Choroid plexus epithelial cell (primary cell): Measurements from ENCODE around the gene STK31.
A peak's percentile ranks its signal among the peaks of the same experiment; 100 is the strongest.
"Not testable (repeated sequence)": the region's sequence is repeated elsewhere in the genome, so short reads cannot be mapped to it uniquely, and the experiment has no call there.

Experiments used
- DNase-seq: peaks from one replicate; pipeline ENCODE4 v3.0.0-alpha.2; 2010; ENCODE audit warnings: low read depth
- H3K4me3 ChIP-seq: 2 replicates; pipeline ENCODE4 v1.5.1; 2011; ENCODE audit warnings: low read depth, mild to moderate bottlenecking, control low read depth, low read length, moderate library complexity
- TF ChIP-seq, protein P1 (sequence below): conservative IDR thresholded peaks from 2 replicates; pipeline ENCODE4 v1.5.1; 2011; ENCODE audit warnings: low read depth, mild to moderate bottlenecking, control low read depth, inconsistent platforms, low read length, moderate library complexity

STK31 gene

DNA sequence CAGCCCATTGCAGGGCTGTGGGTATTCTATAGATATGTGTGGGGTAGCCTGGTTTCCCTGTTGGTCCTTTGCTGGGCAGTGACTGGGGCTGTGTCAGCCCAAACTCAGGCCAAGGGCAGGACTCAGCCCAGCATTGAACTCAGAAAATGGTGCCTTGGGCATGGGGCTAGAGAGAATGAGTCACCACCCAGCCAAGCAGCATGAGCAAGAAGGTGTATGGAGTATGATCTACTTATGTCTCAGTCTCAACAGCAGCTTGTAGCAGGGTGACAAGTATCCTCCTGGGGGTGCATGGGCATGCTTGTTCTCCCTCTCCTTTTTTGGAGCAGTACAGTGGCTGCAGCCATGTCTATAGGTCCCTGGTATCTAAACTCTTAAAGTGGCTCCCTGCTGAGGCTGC lies 32.0 kb downstream of the STK31 start:
- TF ChIP-seq, protein P1, sequence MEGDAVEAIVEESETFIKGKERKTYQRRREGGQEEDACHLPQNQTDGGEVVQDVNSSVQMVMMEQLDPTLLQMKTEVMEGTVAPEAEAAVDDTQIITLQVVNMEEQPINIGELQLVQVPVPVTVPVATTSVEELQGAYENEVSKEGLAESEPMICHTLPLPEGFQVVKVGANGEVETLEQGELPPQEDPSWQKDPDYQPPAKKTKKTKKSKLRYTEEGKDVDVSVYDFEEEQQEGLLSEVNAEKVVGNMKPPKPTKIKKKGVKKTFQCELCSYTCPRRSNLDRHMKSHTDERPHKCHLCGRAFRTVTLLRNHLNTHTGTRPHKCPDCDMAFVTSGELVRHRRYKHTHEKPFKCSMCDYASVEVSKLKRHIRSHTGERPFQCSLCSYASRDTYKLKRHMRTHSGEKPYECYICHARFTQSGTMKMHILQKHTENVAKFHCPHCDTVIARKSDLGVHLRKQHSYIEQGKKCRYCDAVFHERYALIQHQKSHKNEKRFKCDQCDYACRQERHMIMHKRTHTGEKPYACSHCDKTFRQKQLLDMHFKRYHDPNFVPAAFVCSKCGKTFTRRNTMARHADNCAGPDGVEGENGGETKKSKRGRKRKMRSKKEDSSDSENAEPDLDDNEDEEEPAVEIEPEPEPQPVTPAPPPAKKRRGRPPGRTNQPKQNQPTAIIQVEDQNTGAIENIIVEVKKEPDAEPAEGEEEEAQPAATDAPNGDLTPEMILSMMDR: no peak

DNA sequence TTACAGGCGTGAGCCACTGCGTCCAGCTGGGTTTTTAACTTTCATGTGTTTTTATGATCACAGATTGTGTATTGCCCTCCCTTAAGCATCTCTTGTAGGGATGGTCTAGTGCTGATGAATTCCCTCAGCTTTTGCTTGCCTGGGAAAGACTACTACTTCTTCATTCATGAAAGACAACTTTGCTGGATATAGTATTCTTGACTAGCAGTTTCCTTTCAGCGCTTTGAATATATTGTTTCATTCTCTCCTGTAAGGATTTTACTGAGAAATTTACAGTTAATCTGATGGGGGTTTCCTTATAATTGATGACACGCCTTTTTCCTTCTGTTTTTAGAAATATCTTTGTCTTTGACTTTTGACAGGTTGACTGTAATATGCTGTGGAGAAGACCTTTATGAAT lies 33.2 kb downstream of the STK31 start:
- DNase-seq: no peak
- no peak overlapping the region for H3K4me3 ChIP-seq
- TF ChIP-seq, protein P1: no peak

More for the DNA sequence above, 32.0 kb downstream of the STK31 start:
- no peak for DNase-seq
- no peak overlapping the region for H3K4me3 ChIP-seq

DNA sequence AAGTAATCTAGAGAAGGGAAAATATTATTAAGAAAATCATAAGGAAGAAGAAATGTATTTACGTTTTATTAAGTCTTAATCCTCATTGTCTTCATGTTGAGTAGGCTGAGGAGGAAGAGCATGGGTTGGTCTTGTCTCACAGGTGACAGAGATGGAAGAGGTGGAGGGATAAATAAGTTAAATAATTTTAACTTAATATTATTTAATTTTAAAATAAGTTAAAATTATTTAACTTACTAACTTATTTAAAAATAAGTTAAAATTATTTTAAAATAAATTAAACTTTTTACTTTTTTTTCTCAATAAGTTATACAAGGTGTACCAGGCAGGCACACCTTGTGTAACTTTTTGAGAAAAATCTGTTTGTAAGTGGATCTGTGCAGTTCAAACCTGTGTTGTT lies 36.6 kb downstream of the STK31 start:
- TF ChIP-seq, protein P1: no peak
- H3K4me3 ChIP-seq: no peak overlapping the region
- no peak for DNase-seq

DNA sequence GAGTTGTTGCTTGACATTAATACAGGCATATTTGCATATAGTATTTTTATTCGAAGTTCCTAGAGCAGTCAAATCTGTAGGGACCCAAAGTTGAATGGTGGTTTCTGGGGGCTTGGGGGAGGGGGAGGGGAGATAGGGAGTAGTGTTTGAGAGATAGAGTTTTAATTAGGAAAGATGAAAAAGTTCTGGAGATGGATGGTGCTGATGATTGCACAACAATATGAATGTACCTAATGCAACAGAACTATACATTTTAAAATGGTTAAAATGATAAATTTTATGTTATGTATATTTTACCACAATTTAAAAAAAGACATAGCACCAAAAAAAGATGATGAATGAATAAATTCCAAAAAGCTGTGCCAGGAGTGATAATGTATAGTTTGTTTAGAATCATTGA lies 41.8 kb downstream of the STK31 start:
- no peak overlapping the region for H3K4me3 ChIP-seq
- TF ChIP-seq, protein P1: no peak
- no peak for DNase-seq

DNA sequence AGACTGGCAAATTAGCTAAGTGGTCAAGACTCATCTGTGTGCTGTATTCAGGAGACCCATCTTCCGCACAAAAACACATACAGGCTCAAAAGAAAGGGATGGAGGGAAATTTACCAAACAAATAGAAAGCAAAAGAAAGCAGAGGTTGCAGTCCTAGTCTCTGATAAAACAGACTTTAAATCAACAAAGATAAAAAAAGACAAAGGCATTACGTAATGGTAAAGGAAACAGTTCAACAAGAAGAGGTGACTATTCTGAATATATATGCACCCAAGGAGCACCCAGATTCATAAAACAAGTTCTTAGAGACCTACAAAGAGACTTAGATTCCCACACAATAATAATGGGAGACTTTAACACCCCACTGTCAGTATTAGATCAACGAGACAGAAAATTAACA lies 48.8 kb downstream of the STK31 start:
- H3K4me3 ChIP-seq: not testable (repeated sequence)

DNA sequence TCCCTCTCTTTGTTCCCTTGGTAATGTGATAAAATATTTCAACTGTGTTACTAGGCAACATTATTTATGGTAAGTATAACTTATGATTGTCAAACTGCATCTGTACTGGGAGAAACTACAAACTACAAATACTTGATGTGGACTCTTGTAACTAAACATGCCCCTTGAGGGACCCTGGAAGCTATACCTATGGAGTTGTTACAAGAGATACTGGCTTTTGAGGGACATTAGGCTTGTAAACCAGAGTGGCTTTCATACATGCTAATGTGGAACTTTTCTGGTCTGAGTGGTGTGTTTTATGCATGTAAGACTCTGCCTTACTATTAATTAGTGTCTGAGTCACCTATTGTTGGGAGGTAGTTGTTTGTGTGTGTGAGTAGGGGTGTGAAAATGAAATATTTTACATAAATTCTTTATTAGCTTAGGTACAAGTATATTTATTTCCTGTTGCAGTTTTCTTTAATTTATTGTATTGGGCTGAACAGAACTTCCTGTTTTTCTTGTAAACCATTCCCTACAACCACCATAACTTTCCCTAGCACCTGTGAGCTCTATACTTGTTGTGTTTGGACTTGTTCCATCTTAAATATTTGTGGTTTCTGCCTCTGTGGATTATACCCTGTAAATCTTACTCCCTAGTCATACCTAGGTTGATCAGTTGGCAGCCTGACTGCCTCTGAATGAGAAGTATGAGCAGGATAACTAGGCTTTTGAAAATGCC lies 49.8 kb downstream of the STK31 start:
- H3K4me3 ChIP-seq: no peak overlapping the region
- TF ChIP-seq, protein P1: no peak
- peak; percentile 64 for DNase-seq

More for the DNA sequence above, 48.8 kb downstream of the STK31 start:
- DNase-seq: not testable (repeated sequence)

DNA sequence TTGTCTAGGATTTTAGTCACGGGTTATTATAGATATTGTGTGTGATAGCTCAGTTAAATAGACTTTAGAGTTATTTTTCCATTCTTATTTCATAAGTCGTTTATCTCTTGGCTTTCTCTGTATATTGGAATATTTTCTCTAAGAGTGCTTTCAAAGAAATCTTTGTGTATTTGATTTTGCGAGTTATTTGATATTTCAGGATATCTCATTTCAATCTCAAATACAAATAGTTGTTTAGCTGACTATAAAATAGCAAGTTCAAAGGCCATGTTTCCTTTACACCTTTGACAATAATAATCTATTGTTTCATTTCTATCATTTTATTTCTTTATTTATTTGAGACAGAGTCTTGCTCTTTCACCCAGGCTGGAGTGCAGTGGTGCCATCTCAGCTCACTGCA lies 55.9 kb downstream of the STK31 start:
- H3K4me3 ChIP-seq: no peak overlapping the region
- TF ChIP-seq, protein P1: no peak
- DNase-seq: no peak
